GM21737 (cell line): ENCODE data around the gene FIBP.
"Not testable (repeated sequence)": the region's sequence is repeated elsewhere in the genome, so short reads cannot be mapped to it uniquely, and the experiment has no call there.

Source experiments
- ATAC-seq: cut with Tn5 transposase; IDR thresholded peaks from one replicate; pipeline ENCODE4 v1.9.1; 2021; ENCODE audit warnings: mild to moderate bottlenecking, moderate library complexity; ENCODE audit not compliant: unreplicated experiment

Gene FIBP

DNA sequence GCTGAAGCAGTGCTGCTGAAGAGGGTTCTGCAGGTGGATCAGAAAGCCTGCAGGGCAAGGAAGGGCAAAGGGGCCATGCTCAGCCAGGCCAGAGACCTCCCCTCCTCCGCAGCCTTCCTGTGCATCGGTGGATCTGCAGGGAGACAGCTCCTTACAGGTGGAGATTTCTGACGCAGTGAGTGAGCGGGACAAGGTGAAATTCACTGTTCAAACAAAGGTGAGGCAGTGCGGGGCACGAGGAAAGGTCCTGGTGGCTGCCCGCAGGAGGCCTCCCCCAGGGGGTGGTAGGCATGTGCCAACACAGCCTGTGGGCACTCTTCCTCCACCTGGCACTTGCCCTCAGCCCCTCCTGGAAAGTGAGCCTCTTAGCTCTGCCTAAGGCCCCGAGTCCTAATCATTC is 38.9 kb downstream of the FIBP start:
- no peak for ATAC-seq

DNA sequence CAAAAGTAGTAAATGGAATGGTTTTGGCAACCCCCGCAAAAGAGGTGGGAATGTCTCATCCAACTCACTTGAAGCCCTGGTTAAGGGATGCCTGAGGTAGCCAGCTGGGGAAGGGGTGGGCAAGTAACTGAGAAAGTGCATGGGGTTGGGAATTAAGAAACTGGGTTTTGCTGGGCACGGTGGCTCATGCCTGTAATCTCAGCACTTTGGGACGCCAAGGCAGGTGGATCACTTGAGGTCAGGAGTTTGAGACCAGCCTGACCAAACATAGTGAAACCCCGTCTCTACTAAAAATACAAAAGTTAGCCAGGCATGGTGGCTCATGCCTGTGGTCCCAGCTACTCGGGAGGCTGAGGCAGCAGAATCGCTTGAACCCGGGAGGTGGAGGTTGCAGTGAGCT is 39.6 kb downstream of the FIBP start:
- ATAC-seq, result not testable (repeated sequence)

DNA sequence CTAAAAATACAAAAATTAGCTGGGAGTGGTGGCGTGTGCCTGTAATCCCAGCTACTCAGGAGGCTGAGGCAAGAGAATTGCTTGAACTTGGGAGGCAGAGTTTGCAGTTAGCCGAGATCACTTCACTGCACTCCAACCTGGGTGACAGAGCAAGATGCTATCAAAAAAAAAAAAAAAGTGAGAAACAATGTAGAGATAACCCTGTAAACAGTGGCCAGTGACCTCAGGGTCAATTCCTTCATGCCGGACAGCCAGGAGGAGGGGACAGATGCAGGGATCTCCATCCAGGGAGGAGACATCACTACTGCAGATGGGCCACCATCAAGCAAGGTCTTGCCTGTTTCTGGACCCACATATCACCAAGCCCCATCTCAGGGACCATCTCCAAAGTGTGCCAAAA is 40.5 kb downstream of the FIBP start:
- no peak for ATAC-seq

DNA sequence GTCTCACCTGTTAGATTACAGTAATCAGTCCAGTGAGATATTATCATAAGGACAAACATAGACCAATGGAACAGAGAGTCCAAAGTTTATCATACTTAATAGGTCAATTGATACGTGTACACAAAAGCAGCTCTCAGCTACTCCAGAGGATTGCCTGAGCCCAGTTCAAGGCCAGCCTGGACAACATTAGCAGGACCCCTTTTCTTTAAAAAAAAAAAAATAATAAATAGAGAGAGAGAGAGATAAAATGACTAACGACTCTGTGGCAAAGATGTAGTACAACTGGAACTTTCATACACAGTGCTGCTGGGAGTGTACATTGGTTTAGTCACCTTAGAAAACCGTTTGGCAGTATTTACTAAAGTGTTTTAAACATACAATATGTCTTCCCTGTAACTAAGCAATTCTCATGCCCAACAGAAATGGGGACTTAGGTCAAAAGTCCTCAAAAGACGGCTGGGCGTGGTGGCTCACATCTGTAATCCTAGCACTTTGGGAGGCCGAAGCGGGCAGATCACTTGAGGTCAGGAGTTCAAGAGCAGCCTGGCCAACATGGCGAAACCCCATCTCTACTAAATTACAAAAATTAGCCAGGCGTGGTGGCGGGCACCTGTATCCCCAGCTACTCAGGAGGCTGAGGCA is 43.9 kb downstream of the FIBP start:
- ATAC-seq, result no peak

DNA sequence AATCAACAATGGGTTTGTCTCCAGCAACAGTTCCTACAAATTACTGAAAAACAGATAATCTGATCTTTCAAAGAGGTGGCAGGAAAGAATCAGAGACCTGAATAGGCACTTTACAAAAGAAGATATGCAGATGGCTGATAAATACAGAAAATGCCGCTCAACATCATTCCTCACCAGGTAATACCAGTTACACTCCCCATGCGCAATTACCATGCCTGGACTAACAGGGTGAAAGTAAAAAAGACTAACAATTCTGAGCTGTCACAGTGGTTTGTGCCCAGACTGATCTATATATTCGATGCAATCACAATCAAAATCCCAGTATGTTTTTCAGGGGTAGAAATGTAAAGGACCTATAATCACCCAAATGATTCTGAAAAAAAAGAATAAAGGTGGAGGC is 44.5 kb downstream of the FIBP start:
- ATAC-seq, result no peak

DNA sequence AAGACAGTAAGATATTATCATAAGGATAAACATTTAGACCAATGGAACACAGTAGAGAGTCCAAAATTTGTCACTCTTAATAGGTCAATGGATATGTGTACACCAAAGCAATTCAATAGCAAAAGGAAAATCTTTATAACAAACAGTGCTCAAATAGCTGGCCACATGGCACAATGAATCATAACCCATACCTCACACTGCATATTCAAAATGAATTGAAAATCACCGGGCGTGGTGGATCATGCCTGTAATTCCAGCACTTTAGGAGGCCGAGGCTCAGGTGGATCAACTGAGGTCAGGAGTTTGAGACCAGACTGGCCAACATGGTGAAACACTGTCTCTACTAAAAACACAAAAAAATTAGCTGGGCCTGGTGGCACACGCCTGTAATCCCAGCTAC is 46.1 kb downstream of the FIBP start:
- no peak for ATAC-seq

DNA sequence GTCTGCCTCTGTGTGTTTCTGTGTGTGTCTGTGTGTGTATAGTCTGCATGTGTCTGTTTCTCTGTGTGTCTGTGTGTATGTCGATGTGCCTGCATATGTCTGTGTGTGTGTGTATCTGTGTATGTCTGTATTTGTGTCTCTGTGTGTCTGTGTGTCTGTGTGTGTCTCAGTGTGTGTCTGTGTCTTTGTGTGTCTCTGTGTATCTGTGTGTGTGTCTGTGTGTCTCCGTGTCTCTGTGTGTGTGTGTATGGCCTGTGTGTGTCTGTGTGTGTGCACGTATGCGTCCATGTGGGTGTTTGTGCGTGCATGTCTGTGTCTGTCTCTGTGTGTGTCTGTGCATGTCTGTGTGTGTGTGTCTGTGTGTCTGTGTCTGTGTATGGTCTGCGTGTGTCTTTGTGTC is 54.1 kb downstream of the FIBP start:
- no peak for ATAC-seq
